Loucy (cell line): ENCODE measurements around the gene SDCCAG8.

ENCODE experiments used
- H2AFZ ChIP-seq: fragments of 200-600 bp; sonication (generic); 2 replicates; pipeline ENCODE4 v1.6.0; 2016; ENCODE audit warnings: antibody characterized with exemption, mild to moderate bottlenecking, low read length, moderate library complexity
- H3F3A ChIP-seq: fragments of 200-600 bp; 2 replicates; pipeline ENCODE4 v1.6.0; 2016; ENCODE audit warnings: antibody characterized with exemption, low read depth, mild to moderate bottlenecking
- H3K27me3 ChIP-seq: fragments of 200-600 bp; sonication (generic); 2 replicates; pipeline ENCODE4 v1.6.1; 2014; ENCODE audit warnings: low read length, mild to moderate bottlenecking; ENCODE audit not compliant: insufficient read depth, poor library complexity, severe bottlenecking
- H3K36me3 ChIP-seq: fragments of 200-600 bp; sonication (generic); 2 replicates; pipeline ENCODE4 v1.6.1; 2016; ENCODE audit warnings: low read length; ENCODE audit not compliant: insufficient read depth
- H3K4me1 ChIP-seq: fragments of 200-600 bp; sonication (generic); 2 replicates; pipeline ENCODE4 v1.5.1; 2014; ENCODE audit warnings: low read length, mild to moderate bottlenecking; ENCODE audit not compliant: insufficient read depth, poor library complexity, severe bottlenecking
- H3K4me2 ChIP-seq: fragments of 200-600 bp; sonication (generic); 2 replicates; pipeline ENCODE4 v1.6.0; 2014; ENCODE audit warnings: antibody characterized with exemption, low read length, low read depth, mild to moderate bottlenecking; ENCODE audit not compliant: poor library complexity, severe bottlenecking
- H3K4me3 ChIP-seq: fragments of 200-600 bp; sonication (generic); 2 replicates; pipeline ENCODE4 v1.5.1; 2014; ENCODE audit warnings: low read length, mild to moderate bottlenecking, mixed read lengths; ENCODE audit not compliant: poor library complexity, severe bottlenecking
- H3K79me2 ChIP-seq: fragments of 200-600 bp; sonication (generic); 2 replicates; pipeline ENCODE4 v1.6.1; 2014; ENCODE audit warnings: low read length; ENCODE audit not compliant: insufficient read depth
- H3K9ac ChIP-seq: fragments of 200-600 bp; sonication (generic); 2 replicates; pipeline ENCODE4 v1.6.0; 2014; ENCODE audit warnings: mild to moderate bottlenecking, low read depth, low read length, moderate library complexity; ENCODE audit not compliant: poor library complexity, severe bottlenecking
- H3K9me2 ChIP-seq: fragments of 200-600 bp; sonication (generic); replicated peaks from 2 replicates; pipeline ENCODE4 v1.6.1; 2016; ENCODE audit warnings: low read depth, low read length, mixed read lengths
- H3K9me3 ChIP-seq: fragments of 200-600 bp; sonication (generic); 2 replicates; pipeline ENCODE4 v1.6.1; 2014; ENCODE audit warnings: mild to moderate bottlenecking, antibody characterized with exemption, low read length, low read depth; ENCODE audit not compliant: insufficient read depth
- H4K20me1 ChIP-seq: fragments of 200-600 bp; sonication (generic); 2 replicates; pipeline ENCODE4 v1.6.0; 2014; ENCODE audit warnings: antibody characterized with exemption, low read length, mild to moderate bottlenecking; ENCODE audit not compliant: insufficient read depth, poor library complexity, severe bottlenecking
- EZH2phosphoT487 ChIP-seq: fragments of 200-600 bp; IDR thresholded peaks from 2 replicates; pipeline ENCODE4 v1.6.1; 2018; ENCODE audit warnings: antibody characterized with exemption, mild to moderate bottlenecking, moderate library complexity, borderline replicate concordance
- TF ChIP-seq, protein P1 (sequence below): fragments of 200-600 bp; sonication (generic); conservative IDR thresholded peaks from 2 replicates; pipeline ENCODE4 v1.5.1; 2014; ENCODE audit warnings: mild to moderate bottlenecking, antibody characterized with exemption, low read length

The SDCCAG8 gene

DNA sequence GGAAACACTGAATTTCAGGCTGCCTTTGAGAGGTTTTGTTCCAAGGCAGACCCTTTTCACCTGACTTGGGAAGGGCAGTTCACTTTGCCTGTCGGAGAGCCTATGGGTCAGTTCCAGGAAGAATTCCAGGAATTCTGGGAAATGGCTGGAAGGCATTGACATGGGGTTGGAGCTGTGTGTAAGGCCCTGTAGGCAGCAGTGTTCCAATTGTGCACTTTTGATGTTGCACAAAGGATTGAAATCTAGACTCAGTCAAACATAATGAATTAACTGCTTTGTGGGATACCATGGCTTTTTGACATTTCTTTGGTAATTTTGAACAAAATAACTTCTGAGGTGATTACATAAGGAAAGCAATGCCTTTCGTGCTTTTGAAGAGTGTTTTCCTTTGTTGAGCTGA lies 184.6 kb downstream of the SDCCAG8 start:
- Histone ChIP-seq H2AFZ (no peak overlapping the region), H3K9me3 (no peaks in the 10 kb centered on the region), H4K20me1 (no peaks in the 10 kb centered on the region), H3K36me3 (no peaks in the 10 kb centered on the region), H3K4me1 (peaks cover 6% of the 10 kb centered on the region), H3K79me2 (no peaks in the 10 kb centered on the region), H3K27me3 (no peaks in the 10 kb centered on the region), H3K9ac (no peak overlapping the region), H3K4me3 (no peak overlapping the region), H3K9me2 (no peaks in the 10 kb centered on the region), H3K4me2 (no peak overlapping the region), H3F3A (no peaks in the 10 kb centered on the region)
- TF ChIP-seq EZH2phosphoT487, result no peak
- TF ChIP-seq, protein P1, sequence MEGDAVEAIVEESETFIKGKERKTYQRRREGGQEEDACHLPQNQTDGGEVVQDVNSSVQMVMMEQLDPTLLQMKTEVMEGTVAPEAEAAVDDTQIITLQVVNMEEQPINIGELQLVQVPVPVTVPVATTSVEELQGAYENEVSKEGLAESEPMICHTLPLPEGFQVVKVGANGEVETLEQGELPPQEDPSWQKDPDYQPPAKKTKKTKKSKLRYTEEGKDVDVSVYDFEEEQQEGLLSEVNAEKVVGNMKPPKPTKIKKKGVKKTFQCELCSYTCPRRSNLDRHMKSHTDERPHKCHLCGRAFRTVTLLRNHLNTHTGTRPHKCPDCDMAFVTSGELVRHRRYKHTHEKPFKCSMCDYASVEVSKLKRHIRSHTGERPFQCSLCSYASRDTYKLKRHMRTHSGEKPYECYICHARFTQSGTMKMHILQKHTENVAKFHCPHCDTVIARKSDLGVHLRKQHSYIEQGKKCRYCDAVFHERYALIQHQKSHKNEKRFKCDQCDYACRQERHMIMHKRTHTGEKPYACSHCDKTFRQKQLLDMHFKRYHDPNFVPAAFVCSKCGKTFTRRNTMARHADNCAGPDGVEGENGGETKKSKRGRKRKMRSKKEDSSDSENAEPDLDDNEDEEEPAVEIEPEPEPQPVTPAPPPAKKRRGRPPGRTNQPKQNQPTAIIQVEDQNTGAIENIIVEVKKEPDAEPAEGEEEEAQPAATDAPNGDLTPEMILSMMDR, result no peak

DNA sequence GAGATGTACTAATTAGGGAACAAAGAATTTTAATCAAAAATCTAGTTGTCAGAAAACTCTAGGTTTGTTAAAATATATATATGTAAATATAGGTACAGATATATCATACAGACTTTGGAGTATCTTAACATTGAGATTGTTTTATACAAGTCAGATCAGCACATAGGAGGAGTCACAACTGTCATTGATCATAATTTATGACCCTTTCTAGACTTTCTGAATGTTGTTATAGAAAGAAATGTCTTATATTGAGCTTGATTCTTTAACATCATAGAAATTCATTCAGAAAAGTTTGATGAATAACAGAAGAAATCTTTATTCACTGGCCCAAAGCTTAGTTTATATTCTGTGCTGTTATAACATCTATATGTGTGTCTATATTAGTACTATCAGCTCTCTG lies 185.8 kb downstream of the SDCCAG8 start:
- Histone ChIP-seq H3K9me3 (no peaks in the 10 kb centered on the region), H3K36me3 (no peaks in the 10 kb centered on the region), H3K4me3 (no peak overlapping the region), H3K4me1 (peaks cover 6% of the 10 kb centered on the region), H3F3A (no peaks in the 10 kb centered on the region), H2AFZ (no peak overlapping the region), H3K79me2 (no peaks in the 10 kb centered on the region), H3K27me3 (no peaks in the 10 kb centered on the region), H4K20me1 (no peaks in the 10 kb centered on the region), H3K9ac (no peak overlapping the region), H3K9me2 (no peaks in the 10 kb centered on the region), H3K4me2 (no peak overlapping the region)
- TF ChIP-seq, protein P1, result no peak
- TF ChIP-seq EZH2phosphoT487, result no peak

DNA sequence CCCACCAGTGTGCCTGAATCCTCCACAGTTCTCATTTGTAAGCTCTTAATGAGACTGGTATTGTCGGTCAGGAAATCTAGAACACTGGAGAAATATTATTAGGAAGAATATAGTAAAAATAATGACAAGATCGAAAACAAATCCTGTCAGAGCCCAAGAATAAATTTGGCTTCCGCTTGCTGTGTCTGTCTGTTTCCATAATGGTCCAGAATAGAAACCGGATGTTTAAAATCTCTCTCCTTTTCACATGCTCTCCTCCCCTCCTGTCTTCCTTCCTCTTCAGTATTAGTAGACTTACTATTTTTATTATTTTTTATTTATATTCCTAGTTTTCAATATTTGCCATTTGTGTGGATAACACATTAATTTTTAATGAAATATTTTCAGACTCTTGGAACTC lies 187.7 kb downstream of the SDCCAG8 start:
- no peaks in the 10 kb centered on the region for H3K36me3 ChIP-seq
- H3K27me3 ChIP-seq, result no peaks in the 10 kb centered on the region
- no peak overlapping the region for H3K4me2 ChIP-seq
- H3F3A ChIP-seq, result no peaks in the 10 kb centered on the region
- no peaks in the 10 kb centered on the region for H3K9me2 ChIP-seq
- H3K9ac ChIP-seq, result no peak overlapping the region
- H3K9me3 ChIP-seq, result no peaks in the 10 kb centered on the region
- no peak overlapping the region for H2AFZ ChIP-seq
- H4K20me1 ChIP-seq, result no peaks in the 10 kb centered on the region
- H3K4me1 ChIP-seq, result peaks cover 16% of the 10 kb centered on the region
- H3K4me3 ChIP-seq, result no peak overlapping the region
- H3K79me2 ChIP-seq, result no peaks in the 10 kb centered on the region
- TF ChIP-seq EZH2phosphoT487, result no peak
- TF ChIP-seq, protein P1, result no peak
